NCI-H2227 (cell line): ENCODE measurements around the gene RNFT1.
"Not testable (repeated sequence)": the region's sequence is repeated elsewhere in the genome, so short reads cannot be mapped to it uniquely, and the experiment has no call there.

ENCODE experiments used
- DNase-seq: peaks from one replicate; lab custom pipeline; 2025; ENCODE audit not compliant: unreplicated experiment; lab: John Stamatoyannopoulos, UW

RNFT1 gene, protein sequence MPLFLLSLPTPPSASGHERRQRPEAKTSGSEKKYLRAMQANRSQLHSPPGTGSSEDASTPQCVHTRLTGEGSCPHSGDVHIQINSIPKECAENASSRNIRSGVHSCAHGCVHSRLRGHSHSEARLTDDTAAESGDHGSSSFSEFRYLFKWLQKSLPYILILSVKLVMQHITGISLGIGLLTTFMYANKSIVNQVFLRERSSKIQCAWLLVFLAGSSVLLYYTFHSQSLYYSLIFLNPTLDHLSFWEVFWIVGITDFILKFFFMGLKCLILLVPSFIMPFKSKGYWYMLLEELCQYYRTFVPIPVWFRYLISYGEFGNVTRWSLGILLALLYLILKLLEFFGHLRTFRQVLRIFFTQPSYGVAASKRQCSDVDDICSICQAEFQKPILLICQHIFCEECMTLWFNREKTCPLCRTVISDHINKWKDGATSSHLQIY

GRCh38 chr17:59964482-59965328, at the start of gene RNFT1:
Gene RNFT1 (minus strand): TSS chr17:59964740. CDS start chr17:59964663, 77 bp downstream.
- DNase-seq = peak; percentile 93

- not testable (repeated sequence) for DNase-seq
Measured at GRCh38 chr17:60009326-60009725, 44.8 kb upstream of the RNFT1 start.

- not testable (repeated sequence) for DNase-seq
Measured at GRCh38 chr17:60008377-60008776, 43.8 kb upstream of the RNFT1 start.

DNA sequence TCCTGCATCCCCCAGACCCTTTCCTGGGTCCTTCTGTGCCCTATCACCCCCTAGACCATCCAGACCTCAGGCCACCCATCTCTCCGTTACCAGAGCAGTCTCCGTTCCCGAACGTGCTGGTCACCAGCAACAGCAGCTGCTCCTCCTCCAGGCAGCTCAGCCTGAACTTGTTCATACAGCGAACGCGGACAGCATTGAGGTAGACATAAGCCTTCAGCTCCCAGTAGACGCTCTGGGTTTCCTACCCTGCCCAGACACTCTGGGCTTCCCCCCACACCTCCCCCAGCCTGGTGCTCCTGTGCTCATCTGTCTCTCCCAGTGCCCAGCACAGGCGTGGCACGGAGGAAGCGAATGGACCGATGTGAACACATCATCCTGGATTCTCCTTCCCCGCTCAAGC, 41.6 kb upstream of the RNFT1 start:
- no peak for DNase-seq

DNA sequence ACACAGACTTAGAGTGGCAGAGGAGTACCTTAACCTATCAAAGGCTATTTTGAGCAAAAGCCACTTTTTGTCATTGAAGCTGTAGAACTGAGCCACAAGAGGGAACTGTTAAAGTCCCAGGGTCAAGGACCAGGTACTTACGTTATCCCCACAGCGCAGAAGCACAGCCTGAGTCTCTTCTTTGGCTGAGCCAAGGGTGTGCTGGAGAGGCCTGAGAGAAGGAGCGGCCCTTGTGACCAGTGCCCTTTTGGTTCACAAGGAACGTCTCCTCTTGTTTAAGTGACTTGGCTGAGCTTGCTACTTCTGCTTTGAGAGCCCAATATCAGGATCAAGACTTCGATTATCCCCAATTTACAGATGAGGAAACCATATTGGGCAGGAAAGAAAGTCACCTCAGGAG, 40.0 kb upstream of the RNFT1 start:
- DNase-seq = not testable (repeated sequence)

GRCh38 chr17:60002405-60002804, 37.9 kb upstream of the RNFT1 start:
- DNase-seq = not testable (repeated sequence)

DNA sequence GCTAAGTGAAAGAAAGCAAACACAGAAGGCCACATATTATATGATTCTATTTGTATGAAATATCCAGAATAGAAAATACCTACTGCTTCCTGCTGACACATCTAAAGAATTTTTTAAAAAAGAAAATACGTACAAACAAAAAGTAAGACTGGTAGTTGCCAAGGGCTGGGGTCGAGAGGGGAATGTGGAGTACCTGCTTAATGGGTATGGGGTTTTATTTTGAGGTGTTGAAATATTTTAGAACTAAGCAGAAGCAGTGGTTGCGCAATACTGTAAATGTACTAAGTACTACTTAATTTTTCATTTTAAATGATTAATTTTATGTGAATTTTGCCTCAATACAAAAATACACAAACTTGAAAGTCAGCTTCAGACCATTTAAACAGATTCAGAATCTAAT, 32.1 kb upstream of the RNFT1 start:
- not testable (repeated sequence) for DNase-seq

DNA sequence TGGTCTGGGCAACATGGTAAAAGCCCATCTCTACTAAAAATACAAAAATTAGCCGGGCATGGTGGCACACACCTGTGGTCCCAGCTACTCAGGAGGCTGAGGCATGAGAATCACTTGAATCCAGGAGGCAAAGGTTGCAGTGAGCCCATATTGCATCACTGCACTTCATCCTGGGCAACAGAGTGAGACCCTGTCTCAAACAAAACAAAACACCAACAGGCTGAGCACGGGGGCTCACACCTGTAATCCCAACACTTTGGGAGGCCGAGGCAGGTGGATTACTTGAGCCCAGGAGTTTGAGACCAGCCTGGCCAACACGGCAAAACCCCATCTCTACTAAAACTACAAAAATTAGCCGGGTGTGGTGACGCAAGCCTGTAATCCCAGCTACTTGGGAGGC, 10.6 kb upstream of the RNFT1 start:
- DNase-seq = not testable (repeated sequence)

DNA sequence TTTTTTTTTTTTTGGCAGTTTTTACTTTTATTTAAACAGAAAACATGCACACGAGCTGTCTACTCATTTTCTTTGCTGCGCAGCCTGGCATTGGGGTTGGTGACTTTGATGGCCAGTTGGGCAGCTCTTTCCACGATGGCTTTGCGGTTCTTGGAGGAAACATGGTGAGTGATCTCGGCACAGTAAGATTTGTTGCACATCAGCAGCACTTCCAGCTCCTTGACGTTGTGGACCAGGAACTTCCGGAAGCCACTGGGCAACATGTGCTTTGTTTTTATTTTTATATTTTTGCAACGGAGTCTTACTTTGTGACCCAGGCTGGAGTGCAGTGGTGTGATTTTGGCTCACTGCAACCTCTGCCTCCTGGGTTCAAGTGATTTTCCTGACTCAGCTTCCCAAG, 8.9 kb upstream of the RNFT1 start:
- not testable (repeated sequence) for DNase-seq

DNA sequence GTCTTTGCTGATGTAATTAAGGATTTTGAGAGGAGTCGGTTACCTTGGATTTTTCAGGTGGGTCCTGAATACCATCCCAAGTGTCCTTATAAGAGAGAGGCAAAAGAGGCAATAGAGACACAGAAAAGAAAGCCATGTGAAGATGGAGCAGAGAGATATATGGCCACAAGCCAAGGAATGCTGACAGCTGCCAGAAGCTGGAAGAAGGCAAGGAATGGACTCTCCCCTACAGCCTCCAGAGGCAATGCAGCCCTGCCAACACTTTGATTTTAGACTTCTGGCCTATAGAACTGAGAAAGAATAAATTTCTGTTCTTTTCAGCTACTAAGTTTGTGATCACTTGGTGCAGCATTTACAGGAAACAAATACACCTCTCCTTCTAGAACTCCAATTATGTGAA, 8.2 kb upstream of the RNFT1 start:
- DNase-seq = no peak

- not testable (repeated sequence) for DNase-seq
Measured at GRCh38 chr17:59971771-59972170, 7.2 kb upstream of the RNFT1 start.

GRCh38 chr17:59963738-59964481, 630 bp downstream of the RNFT1 start:
- peak; percentile 65 for DNase-seq

DNA sequence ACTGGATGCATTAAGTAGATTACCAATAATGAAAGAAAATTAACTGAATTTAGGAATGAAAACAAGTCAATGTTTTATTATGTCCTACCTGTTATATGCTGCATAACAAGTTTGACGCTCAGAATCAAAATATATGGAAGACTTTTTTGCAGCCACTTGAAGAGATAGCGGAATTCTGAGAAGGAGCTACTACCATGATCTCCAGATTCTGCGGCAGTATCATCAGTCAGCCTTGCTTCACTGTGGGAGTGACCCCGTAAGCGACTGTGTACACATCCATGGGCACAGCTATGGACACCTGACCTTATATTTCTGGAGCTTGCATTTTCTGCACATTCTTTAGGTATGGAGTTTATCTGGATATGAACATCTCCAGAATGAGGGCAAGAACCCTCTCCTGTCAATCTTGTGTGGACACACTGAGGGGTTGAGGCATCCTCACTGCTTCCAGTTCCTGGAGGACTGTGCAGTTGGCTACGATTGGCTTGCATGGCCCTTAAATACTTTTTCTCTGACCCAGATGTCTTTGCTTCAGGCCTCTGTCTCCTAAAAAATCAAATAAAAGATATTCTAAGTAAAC, 1.7 kb downstream of the RNFT1 start:
- no peak for DNase-seq

DNA sequence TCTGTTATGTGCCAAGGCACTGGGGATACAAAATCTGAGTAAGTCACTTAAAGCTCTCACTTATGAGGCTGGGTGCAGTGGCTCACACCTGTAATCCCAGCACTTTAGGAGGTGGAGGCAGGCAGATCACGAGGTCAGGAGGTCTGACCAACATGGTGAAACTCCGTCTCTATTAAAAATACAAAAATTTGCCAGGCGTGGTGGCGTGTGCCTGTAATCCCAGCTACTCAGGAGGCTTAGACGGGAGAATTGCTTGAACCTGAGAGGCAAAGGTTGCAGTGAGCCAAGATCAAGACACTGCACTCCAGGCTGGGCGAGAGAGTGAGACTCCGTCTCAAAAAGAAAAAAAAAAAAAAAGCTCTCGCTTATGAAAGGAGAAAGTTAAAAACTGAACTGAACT, 5.0 kb downstream of the RNFT1 start:
- DNase-seq = not testable (repeated sequence)

- DNase-seq = no peak
Measured at GRCh38 chr17:59954856-59955255, 9.7 kb downstream of the RNFT1 start.

- DNase-seq = no peak
Measured at GRCh38 chr17:59950049-59950448, 14.5 kb downstream of the RNFT1 start.

DNA sequence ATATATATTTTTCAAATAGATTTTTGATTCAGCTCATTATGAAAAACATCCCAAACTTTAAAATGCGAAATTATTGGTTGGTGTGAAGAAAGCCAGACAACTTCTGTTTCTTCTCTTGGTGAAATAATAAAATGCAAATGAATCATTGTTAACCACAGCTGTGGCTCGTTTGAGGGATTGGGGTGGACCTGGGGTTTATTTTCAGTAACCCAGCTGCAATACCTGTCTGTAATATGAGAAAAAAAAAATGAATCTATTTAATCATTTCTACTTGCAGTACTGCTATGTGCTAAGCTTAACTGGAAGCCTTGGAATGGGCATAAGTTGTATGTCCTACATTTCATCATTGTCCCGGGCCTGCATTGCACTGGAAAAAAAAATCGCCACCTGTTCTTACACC, 17.2 kb downstream of the RNFT1 start:
- not testable (repeated sequence) for DNase-seq

GRCh38 chr17:59946433-59946832, 18.1 kb downstream of the RNFT1 start:
- not testable (repeated sequence) for DNase-seq

DNA sequence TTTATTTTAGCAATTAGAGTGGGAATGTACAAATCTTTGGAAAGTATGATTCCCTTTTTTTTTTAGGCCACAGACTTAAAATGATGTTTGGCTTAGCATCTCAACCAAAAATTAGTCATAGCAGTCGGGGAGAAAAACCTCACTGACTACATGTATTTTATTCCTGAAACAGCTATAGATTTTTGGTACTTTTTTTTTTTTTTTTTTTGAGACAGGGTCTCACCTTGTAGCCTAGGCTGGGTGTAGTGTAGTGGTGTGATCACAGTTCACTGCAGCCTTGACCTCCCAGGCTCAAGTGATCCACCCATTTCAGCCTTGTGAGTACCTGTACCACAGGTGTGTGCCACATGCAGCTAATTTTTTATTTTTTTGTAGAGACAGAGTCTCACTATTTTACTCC, 23.4 kb downstream of the RNFT1 start:
- no peak for DNase-seq

DNA sequence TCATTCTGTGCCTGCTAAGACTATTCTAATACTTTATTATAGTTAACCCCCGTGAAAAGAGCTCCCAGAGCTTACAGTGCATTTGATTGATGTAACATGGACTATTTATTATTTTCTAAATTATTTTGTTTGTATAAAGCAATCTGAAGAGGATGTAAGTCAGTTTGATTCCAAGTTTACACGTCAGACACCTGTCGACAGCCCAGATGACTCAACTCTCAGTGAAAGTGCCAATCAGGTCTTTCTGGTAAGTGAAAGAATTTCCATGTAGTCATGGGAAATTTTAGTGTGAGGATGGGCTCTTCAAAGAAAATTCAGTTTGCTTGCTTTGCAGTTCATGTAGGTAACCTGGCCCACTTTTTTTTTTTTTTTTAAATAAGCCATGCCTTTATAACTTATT, 23.8 kb downstream of the RNFT1 start:
- DNase-seq = not testable (repeated sequence)

- DNase-seq = not testable (repeated sequence)
Measured at GRCh38 chr17:59933317-59933716, 31.2 kb downstream of the RNFT1 start.
